Ovary (tissue), 3 donors: ENCODE data around the gene AMOTL2.

Experiments
- CTCF ChIP-seq, 3 donors: fragments of 450-650 bp in 2 of 3; fragments of 200-600 bp in 1 of 3; IDR thresholded peaks; one replicate each; pipeline versions ENCODE4 v1.5.1 to v1.8.0; 2016 to 2022; ENCODE audit warnings: antibody characterized with exemption in 3 of 3, mild to moderate bottlenecking in 1 of 3
- EP300 ChIP-seq: sonication (generic); formaldehyde crosslinking; IDR thresholded peaks from one replicate; pipeline ENCODE4 v1.6.1; 2017; ENCODE audit warnings: antibody characterized with exemption
- POLR2A ChIP-seq: fragments of 450-650 bp; IDR thresholded peaks from one replicate; pipeline ENCODE4 v1.6.1; 2017; ENCODE audit warnings: antibody characterized with exemption, mild to moderate bottlenecking, moderate library complexity
- donor health status: DM: no; HTN: no; CAD: no.

- TF ChIP-seq CTCF (IDR thresholded peaks at IDR 0.05) (no peak), EP300 (no peak), POLR2A (no peak)
Observed at GRCh38 chr3:134368751-134369105, 5.5 kb downstream of the AMOTL2 start.
